ENCODE results near the gene NSD2.

NSD2 gene

DNA sequence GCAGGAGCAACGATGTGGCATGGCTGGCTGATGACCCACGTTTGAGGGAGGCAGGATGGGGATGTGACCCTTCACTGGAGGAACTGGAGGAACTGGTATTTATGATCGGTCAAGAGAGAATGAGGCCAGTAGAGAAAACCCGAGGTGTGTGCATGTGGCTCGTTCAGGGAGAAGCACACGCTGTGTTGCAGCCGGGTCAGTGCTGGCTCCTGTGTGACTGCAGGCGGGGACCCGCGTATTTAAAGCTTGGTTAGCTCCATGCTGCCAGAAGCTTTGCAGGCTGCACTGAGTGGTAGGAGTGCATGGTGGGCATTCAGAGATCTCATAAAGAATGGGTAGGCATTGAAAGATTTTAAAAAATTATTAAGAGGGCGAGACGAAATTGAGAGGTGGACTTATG lies 85.4 kb downstream of the NSD2 start:
- H3K4me3 ChIP-seq = no peak overlapping the region
- TF ChIP-seq EZH2 (IDR thresholded peaks at IDR 0.05) (no peak), FOXP2 (optimal IDR thresholded peaks at IDR 0.05; ENCODE audit: control extremely low read depth, extremely low read length, insufficient read depth) (no peak), POLR2AphosphoS5 (IDR thresholded peaks at IDR 0.05; ENCODE audit: borderline replicate concordance, low read depth, low read length) (no peak)
- no peak for DNase-seq (ENCODE audit: low read depth, low spot score)

DNA sequence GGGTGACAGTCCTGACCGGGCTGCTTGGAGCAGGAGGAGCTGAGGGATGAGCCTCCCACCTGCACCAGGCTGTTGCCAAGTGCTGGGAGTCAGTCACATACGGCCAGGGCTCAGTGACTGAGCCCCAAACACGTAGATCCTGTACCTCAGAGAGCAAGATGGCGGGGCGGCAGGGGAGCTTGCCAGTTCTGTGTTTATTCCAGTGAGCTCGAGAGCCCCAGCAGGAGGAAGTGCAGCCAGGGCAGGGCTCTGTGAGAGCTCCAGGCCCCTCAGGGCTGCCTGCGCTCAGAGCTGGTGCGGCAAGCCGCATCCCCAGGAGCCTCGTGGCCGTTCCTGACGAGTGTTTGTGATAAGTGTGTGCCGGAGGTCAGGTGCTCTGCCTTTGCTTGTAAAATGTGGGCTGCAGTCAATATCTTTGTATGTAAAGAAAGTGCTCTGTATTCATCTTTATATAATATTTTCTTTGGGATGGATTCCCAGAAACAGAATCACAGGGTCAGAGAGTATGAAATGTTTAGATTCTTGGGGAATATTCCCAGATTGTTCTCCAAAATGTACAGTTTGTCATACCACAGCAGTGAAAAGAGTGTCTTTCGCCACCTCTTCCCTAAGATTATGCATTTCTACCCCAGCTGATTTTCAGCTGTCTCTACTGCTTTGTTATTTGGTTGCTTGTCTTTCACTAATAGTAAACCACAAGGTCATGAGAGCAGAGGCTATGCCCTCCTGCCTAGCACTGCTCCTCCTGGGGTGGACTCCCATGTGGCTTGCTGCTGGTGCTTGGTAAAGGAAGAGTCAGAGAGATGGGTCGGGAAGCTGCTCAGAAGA lies 87.3 kb downstream of the NSD2 start:
- DNase-seq (ENCODE audit: low read depth, low spot score) = no peak
- Histone ChIP-seq H3K9me3 (ENCODE audit: low read depth, low read length) (no peaks in the 10 kb centered on the region), H3K9ac (ENCODE audit: insufficient read length) (no peak overlapping the region), H3K4me3 (no peak overlapping the region), H3K27ac (no peak overlapping the region), H3K36me3 (ENCODE audit: insufficient read depth, low read length) (peaks cover 87% of the 10 kb centered on the region)
- TF ChIP-seq FOXP2 (optimal IDR thresholded peaks at IDR 0.05; ENCODE audit: control extremely low read depth, extremely low read length, insufficient read depth) (no peak), POLR2AphosphoS5 (IDR thresholded peaks at IDR 0.05; ENCODE audit: borderline replicate concordance, low read depth, low read length) (no peak), EZH2 (IDR thresholded peaks at IDR 0.05) (no peak)

More for the DNA sequence above, 85.4 kb downstream of the NSD2 start:
- no peak overlapping the region for H3K9ac ChIP-seq (ENCODE audit: insufficient read length)
- no peak overlapping the region for H3K27ac ChIP-seq
- H3K9me3 ChIP-seq (ENCODE audit: low read depth, low read length) = no peaks in the 10 kb centered on the region
- peaks cover 86% of the 10 kb centered on the region for H3K36me3 ChIP-seq (ENCODE audit: insufficient read depth, low read length)

DNA sequence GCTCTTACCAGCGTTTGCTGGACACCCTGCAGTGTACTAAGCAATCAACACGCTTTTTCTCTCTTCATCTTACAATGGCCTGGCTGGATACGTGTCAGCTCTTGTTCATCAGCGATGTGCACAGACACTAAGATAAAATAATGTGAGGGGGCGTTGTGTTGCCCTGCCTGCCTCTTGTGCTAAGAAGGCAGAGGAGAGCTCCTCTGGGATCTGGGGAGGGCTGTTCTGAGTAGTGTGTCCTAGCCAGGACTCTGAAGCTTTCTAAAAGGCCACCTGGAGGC lies 87.9 kb downstream of the NSD2 start:
- Histone ChIP-seq H3K4me3 (no peak overlapping the region), H3K9ac (ENCODE audit: insufficient read length) (no peak overlapping the region), H3K9me3 (ENCODE audit: low read depth, low read length) (no peaks in the 10 kb centered on the region), H3K27ac (no peak overlapping the region), H3K36me3 (ENCODE audit: insufficient read depth, low read length) (peaks cover 92% of the 10 kb centered on the region)
- TF ChIP-seq FOXP2 (optimal IDR thresholded peaks at IDR 0.05; ENCODE audit: control extremely low read depth, extremely low read length, insufficient read depth) = no peak
- TF ChIP-seq EZH2 (IDR thresholded peaks at IDR 0.05) = no peak
- TF ChIP-seq POLR2AphosphoS5 (IDR thresholded peaks at IDR 0.05; ENCODE audit: borderline replicate concordance, low read depth, low read length) = no peak
- DNase-seq (ENCODE audit: low read depth, low spot score) = no peak

DNA sequence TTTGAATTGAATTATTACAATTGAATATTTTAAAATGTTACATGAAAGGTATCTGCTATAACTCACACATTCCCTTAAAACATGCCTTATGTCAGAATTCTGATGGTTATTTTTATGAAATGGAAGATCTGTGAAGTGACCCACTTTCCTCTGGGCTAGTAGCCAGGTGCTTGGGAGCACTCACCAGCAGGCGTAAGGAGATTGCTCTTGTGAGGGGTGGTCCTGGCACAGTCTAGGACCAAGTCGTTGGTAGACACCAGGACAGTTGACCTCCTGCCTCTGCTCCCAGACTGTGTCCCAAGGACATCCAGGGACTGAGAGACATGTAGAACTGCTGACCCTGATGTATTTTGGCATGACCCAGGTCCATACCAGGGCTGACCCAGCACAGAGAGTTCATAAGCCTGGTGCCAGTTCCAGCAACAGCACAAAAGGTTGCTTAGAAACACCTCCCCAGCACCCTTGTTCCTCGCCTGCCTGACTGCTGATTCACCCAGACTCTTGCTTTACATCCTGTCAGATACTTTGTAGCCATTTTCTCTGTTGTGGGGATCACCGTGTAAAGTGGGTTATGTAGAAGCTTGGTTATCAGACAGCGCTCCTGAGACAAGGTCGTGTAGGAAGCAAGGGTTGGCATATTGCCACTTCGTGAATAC lies 89.1 kb downstream of the NSD2 start:
- no peak for TF ChIP-seq FOXP2 (optimal IDR thresholded peaks at IDR 0.05; ENCODE audit: control extremely low read depth, extremely low read length, insufficient read depth)
- no peak for TF ChIP-seq POLR2AphosphoS5 (IDR thresholded peaks at IDR 0.05; ENCODE audit: borderline replicate concordance, low read depth, low read length)
- no peak for TF ChIP-seq EZH2 (IDR thresholded peaks at IDR 0.05)
- DNase-seq (ENCODE audit: low read depth, low spot score) = no peak
- peaks cover 98% of the 10 kb centered on the region for H3K36me3 ChIP-seq (ENCODE audit: insufficient read depth, low read length)
- no peak overlapping the region for H3K27ac ChIP-seq
- H3K9ac ChIP-seq (ENCODE audit: insufficient read length) = no peak overlapping the region
- H3K4me3 ChIP-seq = no peak overlapping the region
- H3K9me3 ChIP-seq (ENCODE audit: low read depth, low read length) = no peaks in the 10 kb centered on the region

DNA sequence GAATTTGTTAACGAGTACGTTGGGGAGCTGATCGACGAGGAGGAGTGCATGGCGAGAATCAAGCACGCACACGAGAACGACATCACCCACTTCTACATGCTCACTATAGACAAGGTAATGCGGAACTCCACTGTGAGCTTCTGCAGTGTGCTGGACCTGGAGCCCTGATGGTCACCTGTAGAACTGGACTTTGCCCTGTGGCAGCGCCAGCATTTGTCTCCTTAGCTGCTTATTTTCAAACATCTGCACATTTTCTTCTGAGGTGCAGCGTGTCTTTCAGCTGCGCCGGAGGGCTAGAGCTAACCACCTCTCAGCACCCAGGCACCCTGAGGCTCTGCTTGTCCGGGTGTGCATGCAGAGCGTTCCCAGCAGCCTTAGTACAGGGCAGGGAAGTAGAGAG lies 89.8 kb downstream of the NSD2 start:
- Histone ChIP-seq H3K36me3 (ENCODE audit: insufficient read depth, low read length) (peaks cover 98% of the 10 kb centered on the region), H3K4me3 (no peak overlapping the region), H3K27ac (no peak overlapping the region), H3K9me3 (ENCODE audit: low read depth, low read length) (no peaks in the 10 kb centered on the region), H3K9ac (ENCODE audit: insufficient read length) (no peak overlapping the region)
- TF ChIP-seq EZH2 (IDR thresholded peaks at IDR 0.05) (no peak), POLR2AphosphoS5 (IDR thresholded peaks at IDR 0.05; ENCODE audit: borderline replicate concordance, low read depth, low read length) (no peak), FOXP2 (optimal IDR thresholded peaks at IDR 0.05; ENCODE audit: control extremely low read depth, extremely low read length, insufficient read depth) (no peak)
- no peak for DNase-seq (ENCODE audit: low read depth, low spot score)

DNA sequence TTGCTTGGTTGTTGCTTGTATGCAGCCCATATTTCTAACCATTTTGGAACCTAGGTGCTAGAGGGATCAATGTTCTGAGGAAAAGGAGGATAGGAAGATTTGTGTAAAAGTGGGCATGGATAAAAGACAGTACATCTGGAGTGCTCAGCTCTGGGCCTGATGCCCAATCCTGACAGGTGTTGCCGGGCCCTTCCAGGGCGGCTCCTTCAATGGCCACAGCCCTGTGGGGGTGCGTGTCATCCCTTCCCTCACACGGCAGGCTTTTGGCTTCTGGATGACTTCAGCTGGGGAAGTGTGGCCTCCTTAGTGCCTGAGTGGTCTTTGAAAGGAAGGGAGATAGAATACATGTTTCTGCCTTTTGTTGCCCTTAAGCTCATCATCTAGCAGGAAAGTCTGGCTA lies 90.4 kb downstream of the NSD2 start:
- no peak overlapping the region for H3K4me3 ChIP-seq
- H3K36me3 ChIP-seq (ENCODE audit: insufficient read depth, low read length) = peaks cover 95% of the 10 kb centered on the region
- H3K9ac ChIP-seq (ENCODE audit: insufficient read length) = no peak overlapping the region
- H3K27ac ChIP-seq = no peak overlapping the region
- TF ChIP-seq FOXP2 (optimal IDR thresholded peaks at IDR 0.05; ENCODE audit: control extremely low read depth, extremely low read length, insufficient read depth) (no peak), POLR2AphosphoS5 (IDR thresholded peaks at IDR 0.05; ENCODE audit: borderline replicate concordance, low read depth, low read length) (no peak), EZH2 (IDR thresholded peaks at IDR 0.05) (no peak)
- DNase-seq (ENCODE audit: low read depth, low spot score) = no peak
- no peaks in the 10 kb centered on the region for H3K9me3 ChIP-seq (ENCODE audit: low read depth, low read length)

DNA sequence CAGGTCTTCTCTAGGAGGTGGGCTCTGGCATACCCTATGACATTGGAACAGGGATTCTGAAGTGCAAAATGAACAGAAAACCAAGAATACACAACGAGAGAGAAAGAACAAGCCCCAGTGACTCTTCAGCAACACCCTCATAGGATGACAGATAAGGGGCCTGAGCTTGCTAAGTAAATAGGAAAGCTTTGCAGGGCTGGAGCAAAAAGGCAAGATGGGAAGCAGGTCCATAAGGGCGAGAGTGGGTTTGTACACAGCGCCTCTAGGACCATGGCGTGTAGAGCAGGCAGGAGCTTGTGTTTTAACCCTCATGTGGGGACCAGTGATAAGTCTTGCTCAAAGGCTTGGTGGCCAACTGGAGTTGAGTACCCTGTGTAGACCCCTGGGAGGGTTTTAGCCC lies 91.8 kb downstream of the NSD2 start:
- H3K27ac ChIP-seq = no peak overlapping the region
- no peak overlapping the region for H3K9ac ChIP-seq (ENCODE audit: insufficient read length)
- H3K4me3 ChIP-seq = no peak overlapping the region
- TF ChIP-seq EZH2 (IDR thresholded peaks at IDR 0.05) (no peak), FOXP2 (optimal IDR thresholded peaks at IDR 0.05; ENCODE audit: control extremely low read depth, extremely low read length, insufficient read depth) (no peak), POLR2AphosphoS5 (IDR thresholded peaks at IDR 0.05; ENCODE audit: borderline replicate concordance, low read depth, low read length) (no peak)
- H3K9me3 ChIP-seq (ENCODE audit: low read depth, low read length) = no peaks in the 10 kb centered on the region
- DNase-seq (ENCODE audit: low read depth, low spot score) = no peak
- H3K36me3 ChIP-seq (ENCODE audit: insufficient read depth, low read length) = peaks cover 86% of the 10 kb centered on the region

DNA sequence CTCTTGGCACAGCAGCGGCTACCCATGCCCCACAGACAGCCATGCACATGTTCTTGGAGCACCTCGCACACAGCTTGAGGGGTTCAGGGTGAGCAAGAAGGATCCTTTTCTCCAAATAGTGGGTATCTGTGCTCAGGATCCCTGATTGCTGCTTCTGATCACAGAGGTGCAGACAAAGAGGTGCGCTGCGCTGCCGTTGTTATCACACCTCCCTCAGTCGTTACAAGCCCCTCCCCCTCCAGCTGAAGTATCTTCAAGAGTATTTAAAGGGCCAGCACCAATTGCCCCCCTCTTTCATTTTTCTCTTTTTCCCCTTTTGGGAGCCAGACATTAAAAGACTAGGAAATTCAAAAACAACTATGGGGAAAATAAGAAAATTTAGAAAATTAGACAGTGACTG lies 93.2 kb downstream of the NSD2 start:
- TF ChIP-seq POLR2AphosphoS5 (IDR thresholded peaks at IDR 0.05; ENCODE audit: borderline replicate concordance, low read depth, low read length) (no peak), FOXP2 (optimal IDR thresholded peaks at IDR 0.05; ENCODE audit: control extremely low read depth, extremely low read length, insufficient read depth) (no peak), EZH2 (IDR thresholded peaks at IDR 0.05) (no peak)
- no peak overlapping the region for H3K4me3 ChIP-seq
- no peak overlapping the region for H3K9ac ChIP-seq (ENCODE audit: insufficient read length)

More for the DNA sequence above, 93.2 kb downstream of the NSD2 start:
- 0 out of 2 replicates have a peak overlapping the region, but pooled peaks have one; percentile 16 for H3K27ac ChIP-seq
- peaks cover 83% of the 10 kb centered on the region for H3K36me3 ChIP-seq (ENCODE audit: insufficient read depth, low read length)
- no peaks in the 10 kb centered on the region for H3K9me3 ChIP-seq (ENCODE audit: low read depth, low read length)
- no peak for DNase-seq (ENCODE audit: low read depth, low spot score)
